Fibroblast of lung (primary cell): ENCODE data around the gene SLC2A4RG. TPM values are rescaled to one million over a fixed set of nuclear protein-coding genes. Genes with fewer than 3 reads are reported as not detected.

Experiments
- DNase-seq, 2 donors: peaks; one replicate each; pipeline versions ENCODE4 v3.0.0 to v3.0.0-alpha.2; 2010; ENCODE audit warnings: low read depth in 2 of 2
- H2AFZ ChIP-seq: 2 replicates; pipeline ENCODE4 v1.5.1; 2012; ENCODE audit warnings: low read length, control low read depth, inconsistent platforms
- H3K27ac ChIP-seq: 2 replicates; pipeline ENCODE4 v1.5.1; 2011; ENCODE audit warnings: low read length, control low read depth; ENCODE audit not compliant: insufficient read depth
- H3K27me3 ChIP-seq: 2 replicates; pipeline ENCODE4 v1.5.1; 2011; ENCODE audit warnings: mild to moderate bottlenecking, low read length; ENCODE audit not compliant: control insufficient read depth, insufficient read depth
- H3K36me3 ChIP-seq: 2 replicates; pipeline ENCODE4 v1.5.1; 2011; ENCODE audit warnings: low read length; ENCODE audit not compliant: control insufficient read depth, insufficient read depth
- H3K4me1 ChIP-seq: 2 replicates; pipeline ENCODE4 v1.5.1; 2011; ENCODE audit warnings: low read length; ENCODE audit not compliant: control insufficient read depth, insufficient read depth; ENCODE audit errors: extremely low read depth
- H3K4me2 ChIP-seq: 2 replicates; pipeline ENCODE4 v1.5.1; 2011; ENCODE audit warnings: low read length, control low read depth; ENCODE audit not compliant: insufficient read depth; ENCODE audit errors: extremely low read depth
- H3K4me3 ChIP-seq, 4 experiments: fragments of 200-600 bp in 1 of 4; sonication (generic) in 1 of 4; replicated peaks in 1 of 4; 2 replicates each; pipeline ENCODE4 v1.5.1; 2011 to 2016; ENCODE audit warnings: low read length in 4 of 4, low read depth in 3 of 4, mild to moderate bottlenecking in 3 of 4, control low read depth in 2 of 4, inconsistent platforms in 1 of 4, mixed read lengths in 1 of 4; ENCODE audit not compliant: insufficient read depth in 1 of 4; ENCODE audit errors: control extremely low read depth in 1 of 4
- H3K79me2 ChIP-seq: 2 replicates; pipeline ENCODE4 v1.5.1; 2012; ENCODE audit warnings: mild to moderate bottlenecking, low read length, inconsistent platforms; ENCODE audit not compliant: control insufficient read depth, insufficient read depth
- H3K9ac ChIP-seq: 2 replicates; pipeline ENCODE4 v1.5.1; 2011; ENCODE audit warnings: mild to moderate bottlenecking, low read length, control low read depth; ENCODE audit not compliant: insufficient read depth
- H3K9me3 ChIP-seq: 2 replicates; pipeline ENCODE4 v1.5.1; 2012; ENCODE audit warnings: low read depth, low read length; ENCODE audit not compliant: control insufficient read depth, insufficient read depth
- H4K20me1 ChIP-seq: 2 replicates; pipeline ENCODE4 v1.5.1; 2011; ENCODE audit warnings: low read length; ENCODE audit not compliant: control insufficient read depth, insufficient read depth; ENCODE audit errors: extremely low read depth
- CTCF ChIP-seq, 2 donors: IDR thresholded peaks in 1 of 2; conservative IDR thresholded peaks in 1 of 2; 1 replicate in 1 of 2; 2 replicates in 1 of 2; pipeline ENCODE4 v1.5.1; 2011 to 2012; ENCODE audit warnings: low read length in 2 of 2, control low read depth in 1 of 2, inconsistent platforms in 1 of 2, low read depth in 1 of 2, mild to moderate bottlenecking in 1 of 2
- EZH2 ChIP-seq: IDR thresholded peaks from 2 replicates; pipeline ENCODE4 v1.5.1; 2012; ENCODE audit warnings: low read length, control low read depth, mild to moderate bottlenecking; ENCODE audit errors: missing control alignments
- polyA plus RNA-seq, 2 donors: library from polyadenylated mRNA; depleted of rRNA in 1 of 2; stranded (reverse) in 1 of 2; unstranded in 1 of 2; fragments of >200 nt; gene quantifications; 2 replicates each; pipeline ENCODE4 v1.2.1, GENCODE V29; 2011 to 2012; ENCODE audit warnings: missing spikeins in 1 of 2
- total RNA-seq: library from RNA; depleted of rRNA; stranded (reverse); fragments of >200 nt; gene quantifications from 2 replicates; pipeline ENCODE4 v1.2.1, GENCODE V29; 2014

SLC2A4RG gene
- total and polyA plus RNA-seq, 2 donors (not counting 1 experiment from before 2014, with no cell fraction given) = 17.5 to 30.6 TPM

- peaks cover 43% of the 10 kb centered on the region for H3K36me3 ChIP-seq
- H3K27ac ChIP-seq = peak overlapping the region; percentile 34
- no peaks in the 10 kb centered on the region for H4K20me1 ChIP-seq
- H3K4me3 ChIP-seq = no peak overlapping the region
- H2AFZ ChIP-seq = no peak overlapping the region
- no peaks in the 10 kb centered on the region for H3K9me3 ChIP-seq
- peaks cover 31% of the 10 kb centered on the region for H3K4me1 ChIP-seq
- H3K9ac ChIP-seq = no peak overlapping the region
- no peaks in the 10 kb centered on the region for H3K27me3 ChIP-seq
- no peak overlapping the region for H3K4me2 ChIP-seq
- TF ChIP-seq EZH2 = no peak
- H3K79me2 ChIP-seq = peaks cover 22% of the 10 kb centered on the region
- DNase-seq = no peak
Measured at GRCh38 chr20:63701329-63702035, 38.1 kb upstream of the SLC2A4RG start.

GRCh38 chr20:63702036-63702665 is 37.4 kb upstream of the SLC2A4RG start:
- no peak for DNase-seq
- H3K9ac ChIP-seq = no peak overlapping the region
- TF ChIP-seq CTCF (conservative IDR thresholded peaks at IDR 0.05 in 1 of 2, IDR thresholded peaks at IDR 0.05 in 1 of 2; ENCODE audit: low read depth in 1 of 2, low read length in 2 of 2) = no peak
- no peak for TF ChIP-seq EZH2
- peaks cover 40% of the 10 kb centered on the region for H3K36me3 ChIP-seq
- no peaks in the 10 kb centered on the region for H4K20me1 ChIP-seq
- peaks cover 29% of the 10 kb centered on the region for H3K79me2 ChIP-seq
- H2AFZ ChIP-seq = no peak overlapping the region
- no peak overlapping the region for H3K4me2 ChIP-seq
- H3K4me3 ChIP-seq = no peak overlapping the region
- H3K9me3 ChIP-seq = no peaks in the 10 kb centered on the region
- H3K27me3 ChIP-seq = no peaks in the 10 kb centered on the region
- H3K27ac ChIP-seq = no peak overlapping the region
- H3K4me1 ChIP-seq = peaks cover 29% of the 10 kb centered on the region

DNA sequence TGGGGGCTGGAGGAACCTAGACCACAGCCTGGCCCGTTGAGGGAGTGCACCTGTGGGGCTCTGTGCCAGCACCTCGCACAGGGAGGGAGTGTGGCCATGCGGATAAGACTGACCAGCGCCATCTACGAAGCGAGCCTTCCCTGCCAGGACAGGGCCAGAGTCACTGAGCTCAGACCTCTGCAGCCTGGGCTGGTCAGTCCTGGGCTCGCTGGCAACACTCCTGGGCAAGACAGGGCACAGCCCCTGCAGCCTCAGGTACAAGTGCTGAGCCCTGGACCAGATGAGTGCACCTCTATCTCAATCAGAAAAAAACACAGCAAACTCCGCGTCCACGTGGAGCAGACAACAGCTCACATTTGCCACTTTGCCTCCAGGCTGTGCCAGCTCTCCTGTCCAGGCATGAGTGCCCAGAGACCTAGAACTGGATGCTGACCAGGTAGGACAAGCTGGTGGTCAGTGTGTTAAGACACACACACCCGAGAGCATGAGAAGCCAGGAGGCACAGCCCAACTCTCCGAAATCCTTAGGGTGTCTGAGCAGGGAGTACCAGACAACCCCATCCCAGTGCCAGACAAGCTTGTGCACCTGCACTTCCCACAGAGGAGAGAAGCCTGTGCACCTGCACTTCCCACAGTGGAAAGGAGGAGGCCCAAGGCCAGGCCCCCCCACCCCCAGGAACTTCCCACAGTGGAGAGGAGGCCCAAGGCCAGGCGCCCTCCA is 36.7 kb upstream of the SLC2A4RG start:
- Histone ChIP-seq H3K36me3 (peaks cover 35% of the 10 kb centered on the region), H3K27ac (no peak overlapping the region), H3K4me3 (no peak overlapping the region), H3K27me3 (no peaks in the 10 kb centered on the region), H3K4me1 (peaks cover 22% of the 10 kb centered on the region), H3K9ac (no peak overlapping the region), H3K4me2 (no peak overlapping the region), H4K20me1 (no peaks in the 10 kb centered on the region), H3K9me3 (no peaks in the 10 kb centered on the region), H3K79me2 (peaks cover 32% of the 10 kb centered on the region), H2AFZ (no peak overlapping the region)
- DNase-seq = no peak
- TF ChIP-seq CTCF (conservative IDR thresholded peaks at IDR 0.05 in 1 of 2, IDR thresholded peaks at IDR 0.05 in 1 of 2; ENCODE audit: low read depth in 1 of 2, low read length in 2 of 2) (no peak), EZH2 (no peak)
